Fibroblast of villous mesenchyme (primary cell): ENCODE data around the gene OGFRL1. TPM values are rescaled to one million over a fixed set of nuclear protein-coding genes. Genes with fewer than 3 reads are reported as not detected.

Source experiments
- DNase-seq: peaks from one replicate; pipeline ENCODE4 v3.0.0-alpha.2; 2010; ENCODE audit warnings: low read depth
- H3K4me3 ChIP-seq: 2 replicates; pipeline ENCODE4 v1.5.1; 2011; ENCODE audit warnings: low read depth, mild to moderate bottlenecking, low read length
- CTCF ChIP-seq: IDR thresholded peaks from 2 replicates; pipeline ENCODE4 v1.5.1; 2012; ENCODE audit warnings: low read depth, mild to moderate bottlenecking, low read length; ENCODE audit not compliant: insufficient read depth
- total RNA-seq: library from RNA; depleted of rRNA; stranded (reverse); fragments of >200 nt; gene quantifications from 2 replicates; pipeline ENCODE4 v1.2.3, GENCODE V29; 2012

The OGFRL1 gene
- total RNA-seq, 1 donor, result 241 TPM

GRCh38 chr6:71349976-71350615 is 61.5 kb downstream of the OGFRL1 start:
- TF ChIP-seq CTCF, result no peak
- no peak overlapping the region for H3K4me3 ChIP-seq
- DNase-seq, result peak; percentile 73

GRCh38 chr6:71351190-71351589 is 62.6 kb downstream of the OGFRL1 start:
- H3K4me3 ChIP-seq, result no peak overlapping the region
- no peak for TF ChIP-seq CTCF
- peak; percentile 53 for DNase-seq
